Measurements from ENCODE around the gene ARHGDIG.
A peak's percentile ranks its signal among the peaks of the same experiment; 100 is the strongest.

DNA sequence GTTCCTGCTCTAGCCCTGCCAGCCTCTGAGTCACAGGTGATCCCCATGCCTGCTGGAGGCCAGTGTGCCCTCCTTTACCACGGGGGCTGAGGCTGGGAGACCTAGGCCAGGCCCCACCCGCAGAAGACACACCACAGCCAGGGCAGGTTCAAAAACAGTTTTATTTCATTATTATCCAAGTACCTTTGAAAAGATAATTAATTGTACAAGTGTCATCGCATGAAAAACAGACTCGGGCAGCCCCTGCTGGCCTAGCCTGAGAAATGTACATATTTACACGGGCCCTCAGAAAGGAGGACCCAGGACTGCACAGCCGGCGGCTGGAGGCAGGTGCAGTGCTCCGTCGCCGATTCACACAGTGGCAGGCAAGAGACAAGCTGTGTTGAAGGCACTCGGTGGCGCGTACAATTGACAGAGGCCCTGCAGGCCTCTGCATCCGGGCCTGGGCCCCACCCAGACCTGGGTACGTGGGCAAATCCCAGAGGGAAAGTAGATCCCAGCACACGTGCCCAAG is 7.0 kb downstream of the ARHGDIG start:
- TF ChIP-seq POLR2AphosphoS5 (IDR thresholded peaks at IDR 0.05; ENCODE audit: control insufficient read depth, insufficient read depth, low read depth, low read length) (no peak), CTCF (IDR thresholded peaks at IDR 0.05 in 2 of 3, conservative IDR thresholded peaks at IDR 0.05 in 1 of 3; ENCODE audit: insufficient read depth in 2 of 3, low read depth in 1 of 3, low read length in 3 of 3) (no peak; a peak in 1 of 6 replicates), CBX2 (IDR thresholded peaks at IDR 0.05; ENCODE audit: insufficient read depth, low read length, poor library complexity, severe bottlenecking) (no peak), GATAD2B (IDR thresholded peaks at IDR 0.05; ENCODE audit: borderline replicate concordance) (no peak), NCOA1 (IDR thresholded peaks at IDR 0.05; ENCODE audit: low read depth) (no peak), POLR2AphosphoS2 (IDR thresholded peaks at IDR 0.05; ENCODE audit: low read length) (no peak), ZBTB7A (IDR thresholded peaks at IDR 0.05; ENCODE audit: borderline replicate concordance, control insufficient read depth, low read depth, low read length) (no peak), REST (IDR thresholded peaks at IDR 0.05; ENCODE audit: borderline replicate concordance) (peak; percentile 3; the same call in 1 of the 2 replicates), REST (CRISPR knock-in tag; IDR thresholded peaks at IDR 0.05; ENCODE audit: low read depth) (no peak), ZKSCAN1 (IDR thresholded peaks at IDR 0.05; ENCODE audit: low read depth, low read length) (no peak), SMAD1 (IDR thresholded peaks at IDR 0.05; ENCODE audit: low read depth, low read length, partially characterized antibody) (no peak), KLF13 (tag; IDR thresholded peaks at IDR 0.05; ENCODE audit: borderline replicate concordance, low read depth) (no peak)
- TF ChIP-seq, protein P1, sequence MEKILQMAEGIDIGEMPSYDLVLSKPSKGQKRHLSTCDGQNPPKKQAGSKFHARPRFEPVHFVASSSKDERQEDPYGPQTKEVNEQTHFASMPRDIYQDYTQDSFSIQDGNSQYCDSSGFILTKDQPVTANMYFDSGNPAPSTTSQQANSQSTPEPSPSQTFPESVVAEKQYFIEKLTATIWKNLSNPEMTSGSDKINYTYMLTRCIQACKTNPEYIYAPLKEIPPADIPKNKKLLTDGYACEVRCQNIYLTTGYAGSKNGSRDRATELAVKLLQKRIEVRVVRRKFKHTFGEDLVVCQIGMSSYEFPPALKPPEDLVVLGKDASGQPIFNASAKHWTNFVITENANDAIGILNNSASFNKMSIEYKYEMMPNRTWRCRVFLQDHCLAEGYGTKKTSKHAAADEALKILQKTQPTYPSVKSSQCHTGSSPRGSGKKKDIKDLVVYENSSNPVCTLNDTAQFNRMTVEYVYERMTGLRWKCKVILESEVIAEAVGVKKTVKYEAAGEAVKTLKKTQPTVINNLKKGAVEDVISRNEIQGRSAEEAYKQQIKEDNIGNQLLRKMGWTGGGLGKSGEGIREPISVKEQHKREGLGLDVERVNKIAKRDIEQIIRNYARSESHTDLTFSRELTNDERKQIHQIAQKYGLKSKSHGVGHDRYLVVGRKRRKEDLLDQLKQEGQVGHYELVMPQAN (IDR thresholded peaks at IDR 0.05; ENCODE audit: borderline replicate concordance), result no peak
